NCI-H1930 (cell line): Measurements from ENCODE around the gene DDOST.

Experiments
- DNase-seq, 2 experiments: peaks; one replicate each; lab custom pipeline; 2025; lab: John Stamatoyannopoulos, UW

The DDOST gene

GRCh38 chr1:20661207-20662109 lies at the start of gene DDOST:
DDOST (minus strand) TSS chr1:20661369; CDS start chr1:20661350, 19 bp downstream.
- DNase-seq, result peak; percentile 97 to 98

DNA sequence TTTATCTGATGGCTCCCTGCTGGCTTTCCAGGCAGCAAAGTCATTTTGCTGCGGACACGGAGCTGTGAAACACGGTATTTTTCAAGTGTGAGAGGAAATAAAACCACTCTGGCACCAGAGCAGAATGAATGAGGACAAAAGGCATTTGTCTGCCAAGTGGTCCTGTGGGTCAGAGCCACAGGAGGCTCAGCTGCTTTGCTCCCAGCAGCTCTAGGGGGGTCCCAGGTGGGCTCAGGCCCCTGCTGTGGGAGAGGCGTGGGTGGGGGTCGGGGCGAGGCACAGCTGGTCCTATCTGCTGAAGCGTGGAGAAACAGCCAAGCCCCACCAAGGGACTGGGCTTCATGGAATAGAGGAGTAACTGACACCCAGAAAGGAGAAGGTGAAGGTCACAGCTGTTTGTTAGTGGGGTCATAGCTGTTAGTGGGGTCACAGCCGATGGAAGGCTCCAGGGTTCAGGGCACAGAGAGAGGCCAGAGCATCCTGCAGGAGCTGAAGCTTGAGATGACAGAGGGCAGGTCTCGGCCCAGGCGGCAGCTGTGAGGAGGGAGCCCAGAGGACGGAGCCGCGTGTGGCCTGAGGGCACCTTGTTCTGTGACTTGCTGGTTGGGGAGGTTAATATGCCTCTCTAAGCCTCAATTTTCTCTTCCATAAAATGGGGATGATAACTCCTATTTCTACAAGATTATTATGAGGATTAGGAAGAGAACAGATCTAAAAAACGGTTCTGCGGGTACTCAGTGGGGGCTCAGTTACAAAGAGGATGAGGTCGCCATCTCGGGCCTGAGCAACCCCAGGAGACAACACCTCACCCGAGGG lies 49.5 kb upstream of the DDOST start:
- DNase-seq, result no peak

GRCh38 chr1:20709868-20710267 lies 48.7 kb upstream of the DDOST start:
- DNase-seq, result no peak

- no peak for DNase-seq
Measured at GRCh38 chr1:20708891-20709290, 47.7 kb upstream of the DDOST start.

GRCh38 chr1:20708057-20708456 lies 46.9 kb upstream of the DDOST start:
- no peak for DNase-seq

GRCh38 chr1:20706841-20707240 lies 45.7 kb upstream of the DDOST start:
- no peak for DNase-seq

DNA sequence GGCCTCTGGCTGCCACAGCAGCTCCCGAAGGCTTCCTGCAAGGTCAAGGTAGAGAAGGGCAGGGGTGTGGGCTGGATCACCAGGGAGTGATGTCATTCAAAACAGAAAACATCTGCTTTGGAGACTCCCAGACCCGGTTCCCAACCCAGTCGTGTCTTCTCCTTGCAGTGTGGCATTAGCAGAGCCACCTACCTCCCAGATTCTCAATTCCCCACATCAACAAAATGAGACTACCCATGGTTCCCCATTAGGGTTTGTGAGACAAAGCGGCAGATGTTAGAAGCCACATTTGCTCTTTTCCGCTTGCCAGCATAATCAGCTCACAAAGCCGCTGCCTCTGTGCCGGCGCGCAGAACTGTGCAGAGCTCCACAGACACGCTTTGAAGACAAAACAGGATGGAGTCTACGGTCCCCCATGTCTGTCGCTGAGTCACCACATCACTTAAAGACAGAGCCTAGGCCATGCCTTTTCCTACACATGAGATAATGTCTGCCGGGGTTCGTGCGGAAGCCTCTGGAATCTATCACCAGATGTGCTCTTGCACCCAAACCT lies 44.1 kb upstream of the DDOST start:
- DNase-seq, result no peak

DNA sequence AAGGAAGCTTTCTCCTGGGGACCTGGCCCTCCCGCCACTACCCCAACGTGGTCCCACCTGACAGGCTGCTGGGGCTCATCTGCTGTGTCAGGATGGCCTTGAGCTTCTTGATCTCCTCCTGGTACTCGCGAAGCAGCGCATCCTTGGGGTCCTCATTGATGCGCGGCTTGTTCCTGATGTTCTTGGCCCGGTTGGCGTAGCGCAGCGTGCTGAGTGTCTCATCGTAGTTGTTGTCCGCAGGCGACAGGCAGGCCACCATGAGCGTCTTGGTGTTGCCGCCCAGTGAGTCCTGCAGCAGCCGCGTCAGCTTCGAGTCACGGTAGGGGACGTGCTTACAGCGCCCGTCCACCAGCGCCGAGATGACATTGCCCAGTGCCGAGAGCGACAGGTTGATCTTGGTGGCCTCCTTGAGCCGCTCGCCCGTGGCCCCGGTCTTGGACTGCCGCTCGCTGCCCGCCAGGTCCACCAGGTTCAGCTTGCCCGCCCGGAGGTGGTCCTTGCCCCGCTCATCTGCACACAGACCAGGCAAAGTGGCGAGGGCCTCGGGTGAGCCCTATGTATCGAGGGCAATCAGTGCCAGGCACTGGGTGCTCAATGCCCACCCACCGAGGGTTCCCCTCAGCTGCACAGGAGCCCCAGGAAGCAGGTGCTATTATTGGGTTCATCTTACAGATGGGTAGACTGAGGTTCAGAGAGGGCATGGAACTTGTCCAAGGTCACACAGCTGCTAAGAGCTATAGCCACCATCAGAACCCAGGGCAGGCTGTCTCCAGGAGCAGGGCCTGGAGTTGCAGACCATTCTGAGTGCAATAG lies 43.4 kb upstream of the DDOST start:
- DNase-seq, result no peak

DNA sequence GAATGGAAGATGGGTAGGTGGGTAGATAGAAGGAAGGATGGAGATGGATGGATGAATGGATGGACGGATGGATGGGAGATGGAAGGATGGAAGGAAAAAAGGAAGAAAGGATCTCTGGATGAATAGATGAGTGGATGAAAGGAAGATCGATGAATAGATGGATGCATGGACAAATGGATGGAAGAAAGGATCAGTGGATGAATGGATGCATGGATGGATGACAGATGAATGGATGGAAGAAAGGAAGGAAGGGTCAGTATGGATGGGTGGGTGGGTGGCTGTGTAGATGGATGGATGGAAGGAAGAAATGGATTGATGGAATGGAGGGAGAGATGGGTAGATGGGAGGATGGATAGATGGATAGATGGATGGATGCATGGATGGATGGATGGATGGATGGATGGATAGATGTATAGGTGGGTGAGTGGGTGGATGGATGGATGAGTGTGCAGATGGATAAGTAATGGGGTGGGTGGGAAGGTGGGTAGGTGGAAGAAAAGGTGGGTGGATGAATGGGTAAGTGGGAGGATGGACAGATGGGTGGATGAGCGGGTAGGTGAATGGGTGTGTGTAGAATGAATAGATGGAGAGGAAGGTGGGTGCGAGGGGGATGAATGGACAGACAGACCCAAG lies 42.1 kb upstream of the DDOST start:
- no peak for DNase-seq

GRCh38 chr1:20702416-20702815 lies 41.2 kb upstream of the DDOST start:
- DNase-seq, result no peak

DNA sequence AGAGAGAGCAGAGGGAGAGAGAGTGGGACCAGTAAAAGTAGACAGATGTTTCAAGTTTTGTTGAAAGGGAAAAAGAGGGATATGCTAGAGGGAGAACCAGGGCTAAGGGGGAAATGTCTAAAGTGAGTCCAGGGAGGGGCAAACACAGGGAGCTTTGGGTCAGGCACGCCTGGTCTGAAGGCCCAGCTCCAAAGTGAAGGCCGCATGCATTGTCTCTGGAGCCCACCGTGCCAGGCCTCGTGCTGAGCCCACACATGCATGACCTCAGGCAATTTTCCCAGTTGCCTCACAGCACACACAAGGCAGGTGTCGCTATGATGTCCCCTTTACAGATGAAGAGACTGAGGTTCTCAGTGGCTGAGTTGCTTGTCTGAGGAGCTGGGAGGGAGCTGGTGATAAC lies 40.7 kb upstream of the DDOST start:
- no peak for DNase-seq

DNA sequence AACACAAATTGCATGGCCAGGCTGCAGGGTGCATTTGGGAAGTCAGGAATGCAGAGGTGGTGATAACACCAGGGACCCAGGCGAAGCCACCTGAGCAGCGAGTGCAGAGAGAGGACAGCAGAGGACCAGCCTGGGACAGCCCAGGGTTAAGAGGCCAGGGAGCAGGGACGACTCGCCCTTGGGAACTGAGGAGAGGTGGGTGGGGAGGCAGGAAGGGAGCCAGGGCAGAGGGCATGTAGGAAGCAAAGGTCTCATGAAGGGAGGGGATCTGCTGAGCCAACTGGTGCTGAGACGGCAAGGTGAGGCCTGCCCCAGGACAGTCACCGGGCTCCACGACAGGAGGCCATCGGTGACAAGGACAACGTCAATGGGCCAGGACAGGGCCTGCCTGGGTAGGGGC lies 40.3 kb upstream of the DDOST start:
- no peak for DNase-seq

DNA sequence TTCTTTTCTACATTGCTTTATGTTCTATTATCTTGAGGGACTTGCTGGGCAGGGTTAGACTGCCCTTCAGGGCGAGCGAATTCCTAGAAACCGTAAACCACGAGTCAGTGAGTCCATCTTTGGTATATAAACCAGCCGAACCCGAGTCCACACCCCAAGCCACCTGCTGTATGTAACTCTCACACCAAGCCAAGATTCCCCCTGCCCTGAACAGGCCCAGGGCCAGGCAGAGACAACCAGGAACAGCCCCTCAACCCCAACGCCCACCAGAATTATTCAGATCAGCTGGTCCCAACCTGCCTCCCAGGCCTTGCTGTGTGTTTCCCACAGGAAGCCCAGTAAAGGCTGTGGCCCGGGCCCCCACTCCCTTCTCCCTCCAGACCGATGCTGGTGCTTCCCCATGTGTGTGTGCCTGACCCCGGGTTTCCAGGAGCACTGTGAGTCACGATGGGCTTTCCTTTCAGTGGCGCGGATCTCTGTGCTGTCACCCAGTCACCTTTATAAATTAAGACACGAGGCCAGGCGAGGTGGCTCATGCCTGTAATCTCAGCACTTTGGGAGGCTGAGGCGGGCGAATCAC lies 39.6 kb upstream of the DDOST start:
- no peak for DNase-seq

DNA sequence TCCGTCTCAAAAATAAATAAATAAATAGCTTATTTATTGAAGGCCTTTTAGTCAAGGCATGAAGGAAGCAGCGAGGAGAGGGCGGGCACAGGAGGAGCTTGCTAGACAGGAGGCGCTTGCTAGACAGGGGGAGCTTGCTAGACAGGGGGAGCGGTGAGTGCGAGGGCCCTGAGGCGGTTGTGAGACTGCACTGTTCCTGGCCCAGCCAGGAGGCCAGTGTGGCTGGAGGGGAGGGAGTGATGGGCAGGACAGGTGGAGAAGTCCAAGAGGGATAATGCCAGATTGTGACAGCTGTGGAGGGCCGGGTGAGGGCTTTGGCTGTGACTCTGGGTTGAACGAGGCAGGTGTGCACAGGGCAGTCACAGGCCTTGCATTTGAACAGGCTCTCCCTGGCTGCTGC lies 38.4 kb upstream of the DDOST start:
- no peak for DNase-seq

DNA sequence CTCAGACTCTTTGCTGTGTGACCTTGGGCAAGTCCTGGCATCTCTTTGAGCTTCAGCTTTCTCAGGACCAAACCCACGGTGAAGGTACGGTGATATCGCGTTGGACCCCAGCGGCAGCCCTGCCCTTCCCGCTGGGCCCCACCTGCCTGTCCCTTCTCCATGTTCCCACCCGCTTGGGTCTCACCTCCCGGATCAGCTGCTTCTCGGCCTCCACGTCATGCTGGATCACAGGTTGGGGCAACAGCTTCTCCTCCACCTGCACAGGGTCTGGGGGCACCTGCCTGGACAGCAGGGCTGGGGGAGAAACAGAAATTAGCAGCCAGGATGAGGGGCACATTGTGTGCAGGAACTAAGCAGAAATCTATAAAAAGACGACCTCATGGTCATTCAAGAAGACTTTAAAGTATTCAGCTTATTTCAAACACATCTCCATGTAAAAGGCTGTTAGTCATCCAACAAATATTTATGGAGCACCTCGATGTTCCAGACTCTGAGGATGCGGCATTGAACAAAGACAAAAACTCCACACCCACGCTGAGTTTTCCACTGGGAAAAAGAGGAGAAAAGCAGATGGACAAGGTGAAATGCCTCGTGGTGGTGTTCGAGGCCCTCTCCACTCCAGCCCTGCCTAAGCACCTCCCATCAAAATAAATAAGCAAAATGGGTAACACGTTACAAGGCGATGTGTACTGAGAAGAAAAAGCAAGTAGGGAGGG lies 37.2 kb upstream of the DDOST start:
- no peak for DNase-seq

GRCh38 chr1:20697563-20697962 lies 36.4 kb upstream of the DDOST start:
- DNase-seq, result no peak

DNA sequence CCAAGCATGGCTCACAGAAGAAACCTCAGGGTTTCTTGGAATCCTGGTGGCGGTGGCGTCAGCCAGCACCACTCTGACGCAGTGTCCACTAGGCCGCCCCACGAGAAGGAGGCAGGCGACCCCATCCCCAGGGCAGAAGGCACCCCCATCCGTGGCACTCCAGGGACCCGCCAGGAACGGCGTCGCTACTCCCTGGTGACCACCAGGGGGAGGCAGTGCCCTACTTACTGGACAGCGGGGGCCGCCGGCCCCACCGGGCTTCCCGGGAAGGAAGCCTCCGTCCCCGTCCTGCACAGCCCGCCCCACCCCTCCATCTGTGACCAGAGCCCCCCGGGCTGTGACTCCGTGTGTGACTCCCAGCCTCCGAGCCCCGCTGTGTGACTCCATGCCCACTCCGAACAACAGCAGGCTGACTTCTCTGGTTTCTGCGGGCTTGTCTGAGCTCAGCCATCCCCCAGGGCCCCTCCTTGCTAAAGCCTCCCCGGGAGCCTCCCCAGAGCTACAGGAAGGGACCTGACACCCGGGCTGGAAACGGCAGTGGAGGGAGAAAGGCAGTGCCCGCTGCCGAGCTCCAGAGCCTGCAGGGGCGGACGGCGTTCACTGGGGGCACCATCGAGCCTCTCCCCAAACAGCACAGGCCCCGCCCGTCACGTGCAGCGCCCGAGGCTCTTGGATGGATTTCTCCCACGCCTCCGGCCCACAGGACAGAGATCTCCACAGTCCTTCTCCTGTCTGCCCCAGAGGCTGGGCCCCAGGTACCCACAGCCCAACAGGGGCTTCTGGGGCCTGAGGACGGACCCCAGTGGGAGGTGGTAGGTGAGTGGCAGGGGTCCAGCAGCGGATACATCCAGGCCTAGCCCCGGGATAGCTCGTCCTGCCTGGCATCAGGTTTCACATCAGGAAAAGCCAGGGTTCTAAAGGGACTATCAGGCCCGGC lies 35.5 kb upstream of the DDOST start:
- peak; percentile 57 to 65 for DNase-seq

DNA sequence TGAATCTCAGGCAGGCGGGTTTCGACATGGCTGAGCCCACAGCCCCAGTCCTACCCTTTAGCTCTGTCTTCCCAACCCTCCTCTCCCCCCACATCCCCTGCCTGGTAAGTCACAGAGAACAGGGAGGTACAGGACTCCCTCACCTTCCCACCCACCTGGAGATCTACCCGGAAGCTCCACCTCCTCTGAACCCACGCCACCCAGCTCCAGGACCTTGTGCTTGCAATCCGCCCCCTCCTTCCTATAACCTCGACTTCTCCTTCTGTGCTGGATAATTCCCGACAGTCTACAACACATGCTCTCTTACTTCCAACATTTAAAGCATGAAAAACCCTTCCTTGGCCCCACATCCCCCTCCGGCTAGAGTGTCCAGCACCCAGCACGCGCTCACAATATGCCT lies 34.3 kb upstream of the DDOST start:
- no peak for DNase-seq

GRCh38 chr1:20693623-20694022 lies 32.5 kb upstream of the DDOST start:
- no peak for DNase-seq
